ENCODE measurements around the gene RBPJ. TPM values are rescaled to one million over a fixed set of nuclear protein-coding genes. Genes with fewer than 3 reads are reported as not detected.

RBPJ gene
- total RNA-seq, 2 experiments from 2014 or later: 150 to 151 TPM

- no peaks in the 10 kb centered on the region for H3K27me3 Mint-ChIP-seq
- intact Hi-C loops (cut with micrococcal nuclease): no loop called here
- no peaks in the 10 kb centered on the region for H3K9me3 Mint-ChIP-seq
- no peak for DNase-seq
- peaks cover 34% of the 10 kb centered on the region for H3K4me1 Mint-ChIP-seq (ENCODE audit: low read depth)
- ATAC-seq: no peak
- CTCF ChIA-PET: no interaction called here
- no peak overlapping the region for H3K4me3 Mint-ChIP-seq
- no peak overlapping the region for H3K27ac Mint-ChIP-seq
- POLR2A ChIA-PET: no interaction called here
- TF ChIP-seq, protein P1, sequence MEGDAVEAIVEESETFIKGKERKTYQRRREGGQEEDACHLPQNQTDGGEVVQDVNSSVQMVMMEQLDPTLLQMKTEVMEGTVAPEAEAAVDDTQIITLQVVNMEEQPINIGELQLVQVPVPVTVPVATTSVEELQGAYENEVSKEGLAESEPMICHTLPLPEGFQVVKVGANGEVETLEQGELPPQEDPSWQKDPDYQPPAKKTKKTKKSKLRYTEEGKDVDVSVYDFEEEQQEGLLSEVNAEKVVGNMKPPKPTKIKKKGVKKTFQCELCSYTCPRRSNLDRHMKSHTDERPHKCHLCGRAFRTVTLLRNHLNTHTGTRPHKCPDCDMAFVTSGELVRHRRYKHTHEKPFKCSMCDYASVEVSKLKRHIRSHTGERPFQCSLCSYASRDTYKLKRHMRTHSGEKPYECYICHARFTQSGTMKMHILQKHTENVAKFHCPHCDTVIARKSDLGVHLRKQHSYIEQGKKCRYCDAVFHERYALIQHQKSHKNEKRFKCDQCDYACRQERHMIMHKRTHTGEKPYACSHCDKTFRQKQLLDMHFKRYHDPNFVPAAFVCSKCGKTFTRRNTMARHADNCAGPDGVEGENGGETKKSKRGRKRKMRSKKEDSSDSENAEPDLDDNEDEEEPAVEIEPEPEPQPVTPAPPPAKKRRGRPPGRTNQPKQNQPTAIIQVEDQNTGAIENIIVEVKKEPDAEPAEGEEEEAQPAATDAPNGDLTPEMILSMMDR (IDR thresholded peaks at IDR 0.05): no peak
- peaks cover 32% of the 10 kb centered on the region for H3K36me3 Mint-ChIP-seq (ENCODE audit: low read depth)
Observed at GRCh38 chr4:26367811-26368210, 47.0 kb downstream of the RBPJ start.

DNA sequence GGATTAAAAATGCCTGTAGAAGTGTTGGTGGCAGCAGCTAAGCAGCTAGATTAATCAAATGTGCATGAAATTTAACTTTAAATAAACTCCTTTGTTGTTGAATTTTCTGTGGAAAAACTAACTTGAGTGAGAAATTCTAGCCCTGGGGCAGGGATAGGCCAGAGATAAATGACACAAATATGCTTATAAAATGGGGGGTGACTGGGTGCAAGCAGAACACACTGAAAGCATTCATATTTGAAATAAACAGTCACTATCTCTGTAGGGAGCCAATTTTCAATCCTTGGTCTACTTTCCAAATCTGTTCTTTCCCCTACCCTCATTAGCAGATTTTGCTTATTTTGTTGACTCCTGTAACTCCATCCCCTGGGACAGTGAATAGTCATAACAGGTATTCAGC is 47.9 kb downstream of the RBPJ start:
- Mint-ChIP-seq H3K4me1 (ENCODE audit: low read depth) (peaks cover 39% of the 10 kb centered on the region), H3K27me3 (no peaks in the 10 kb centered on the region), H3K9me3 (no peaks in the 10 kb centered on the region), H3K27ac (no peak overlapping the region), H3K36me3 (ENCODE audit: low read depth) (peaks cover 30% of the 10 kb centered on the region), H3K4me3 (no peak overlapping the region)
- intact Hi-C loops (cut with micrococcal nuclease): no loop called here
- TF ChIP-seq, protein P1 (IDR thresholded peaks at IDR 0.05): no peak
- no peak for DNase-seq
- no peak for ATAC-seq
- POLR2A ChIA-PET: no interaction called here
- CTCF ChIA-PET: interaction anchor here (1.1 kb wide), 1 partner anchor 12 kb away, joined by 3 read pairs; no protein-coding TSS in a partner anchor

- TF ChIP-seq, protein P1 (IDR thresholded peaks at IDR 0.05): no peak
- DNase-seq: no peak
- H3K36me3 Mint-ChIP-seq (ENCODE audit: low read depth): peaks cover 30% of the 10 kb centered on the region
- no peak overlapping the region for H3K27ac Mint-ChIP-seq
- no peaks in the 10 kb centered on the region for H3K9me3 Mint-ChIP-seq
- no peaks in the 10 kb centered on the region for H3K27me3 Mint-ChIP-seq
- H3K4me1 Mint-ChIP-seq (ENCODE audit: low read depth): peaks cover 39% of the 10 kb centered on the region
- ChIA-PET POLR2A (no interaction called here), CTCF (interaction anchor here (1.0 to 1.1 kb wide), 2 partner anchors 12 to 14 kb away, joined by 3 to 4 read pairs; no protein-coding TSS in a partner anchor)
- intact Hi-C loops (cut with micrococcal nuclease): no loop called here
- H3K4me3 Mint-ChIP-seq: no peak overlapping the region
- ATAC-seq: no peak
Observed at GRCh38 chr4:26369132-26369531, 48.3 kb downstream of the RBPJ start.

GRCh38 chr4:26369581-26369980 is 48.8 kb downstream of the RBPJ start:
- Mint-ChIP-seq H3K4me3 (no peak overlapping the region), H3K36me3 (ENCODE audit: low read depth) (peaks cover 29% of the 10 kb centered on the region), H3K27ac (no peak overlapping the region), H3K27me3 (no peaks in the 10 kb centered on the region), H3K9me3 (no peaks in the 10 kb centered on the region), H3K4me1 (ENCODE audit: low read depth) (peaks cover 38% of the 10 kb centered on the region)
- CTCF ChIA-PET: interaction anchor here (1.0 to 1.1 kb wide), 2 partner anchors 12 to 15 kb away, joined by 3 to 4 read pairs; no protein-coding TSS in a partner anchor
- ATAC-seq (no peak), DNase-seq (no peak)
- TF ChIP-seq, protein P1 (IDR thresholded peaks at IDR 0.05): no peak
- POLR2A ChIA-PET: interaction anchor here (0.7 kb wide), 1 partner anchor 124 kb away, joined by 3 read pairs; no protein-coding TSS in a partner anchor
- intact Hi-C loops (cut with micrococcal nuclease): no loop called here

DNA sequence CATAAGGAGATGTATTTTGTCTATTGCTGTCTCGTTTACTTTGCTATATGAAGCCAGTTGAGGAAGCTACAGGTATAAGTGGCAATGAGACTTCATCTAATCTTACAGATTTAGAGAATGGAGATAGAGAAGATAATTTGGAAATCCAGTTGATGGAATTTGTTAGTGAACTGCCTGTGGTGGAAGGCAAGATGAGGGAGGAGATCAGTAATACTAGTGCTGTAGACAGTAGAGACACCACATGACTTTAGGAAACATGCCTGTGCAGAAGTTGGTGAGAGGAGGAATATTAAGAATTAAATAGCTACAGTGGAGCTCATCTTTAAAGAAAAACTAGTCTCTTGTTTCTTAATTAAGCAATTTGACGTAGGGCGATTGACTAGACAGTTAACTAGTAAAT is 51.3 kb downstream of the RBPJ start:
- ATAC-seq (no peak), DNase-seq (no peak)
- Mint-ChIP-seq H3K4me3 (no peak overlapping the region), H3K27ac (no peak overlapping the region), H3K9me3 (no peaks in the 10 kb centered on the region), H3K27me3 (no peaks in the 10 kb centered on the region), H3K36me3 (ENCODE audit: low read depth) (peaks cover 32% of the 10 kb centered on the region), H3K4me1 (ENCODE audit: low read depth) (peaks cover 44% of the 10 kb centered on the region)
- CTCF ChIA-PET: interaction anchor here (1.1 to 2.0 kb wide), 3 partner anchors 10 to 39 kb away, joined by 3 to 9 read pairs (median 5); no protein-coding TSS in a partner anchor
- POLR2A ChIA-PET: interaction anchor here (0.9 to 1.3 kb wide), 3 partner anchors 15 to 52 kb away, joined by 3 read pairs; no protein-coding TSS in a partner anchor
- intact Hi-C loops (cut with micrococcal nuclease): no loop called here
- TF ChIP-seq, protein P1 (IDR thresholded peaks at IDR 0.05): no peak
